Kidney (tissue), 22 donors: Measurements from ENCODE around the gene LIN7B. TPM values are rescaled to one million over a fixed set of nuclear protein-coding genes. Genes with fewer than 3 reads are reported as not detected.
A peak's percentile ranks its signal among the peaks of the same experiment; 100 is the strongest.

Experiments used
- DNase-seq, 5 donors: peaks; one replicate each; pipeline ENCODE4 v3.0.0-alpha.2; 2013 to 2020
- FAIRE-seq: peaks from 2 replicates; lab custom pipeline; 2012; peaks lifted over from hg19 to GRCh38; lab: Jason Lieb, UNC
- H3K27ac ChIP-seq, 2 donors: one replicate each; pipeline ENCODE4 v1.7.0; 2013; ENCODE audit warnings: low read depth in 2 of 2, low read length in 2 of 2, inconsistent platforms in 1 of 2
- H3K27me3 ChIP-seq: one replicate; pipeline ENCODE4 v1.7.1; 2013; ENCODE audit warnings: low read length, inconsistent platforms; ENCODE audit not compliant: control insufficient read depth, insufficient read depth
- H3K36me3 ChIP-seq, 3 donors: one replicate each; pipeline versions ENCODE4 v1.7.0 to v1.7.1; 2013; ENCODE audit warnings: low read length in 3 of 3, control low read depth in 1 of 3, inconsistent platforms in 1 of 3; ENCODE audit not compliant: insufficient read depth in 3 of 3, control insufficient read depth in 2 of 3
- H3K4me1 ChIP-seq, 3 donors: one replicate each; pipeline versions ENCODE4 v1.7.0 to v1.7.1; 2013; ENCODE audit warnings: low read length in 3 of 3, inconsistent platforms in 1 of 3, low read depth in 1 of 3; ENCODE audit not compliant: control insufficient read depth in 2 of 3, insufficient read depth in 2 of 3
- H3K4me3 ChIP-seq, 3 donors: one replicate each; pipeline versions ENCODE4 v1.7.0 to v1.8.1; 2013; ENCODE audit warnings: low read length in 3 of 3, control low read depth in 1 of 3, inconsistent platforms in 1 of 3
- H3K9ac ChIP-seq, 3 donors: one replicate each; pipeline versions ENCODE4 v1.7.0 to v1.7.1; 2013; ENCODE audit warnings: low read length in 3 of 3, control low read depth in 1 of 3, inconsistent platforms in 1 of 3
- H3K9me3 ChIP-seq, 3 donors: one replicate each; pipeline versions ENCODE4 v1.7.0 to v1.7.1; 2013; ENCODE audit warnings: low read length in 3 of 3, control low read depth in 1 of 3, inconsistent platforms in 1 of 3; ENCODE audit not compliant: control insufficient read depth in 2 of 3, insufficient read depth in 1 of 3
- intact Hi-C: fragments of 100-400 bp; cut with DNase I; formaldehyde crosslinking; loops from one replicate; pipeline ENCODE4 v1.11.1; 2022
- long read RNA-seq, 10 donors: library from polyadenylated mRNA in 1 of 10; unstranded in 1 of 10; transcript quantifications; one replicate each; pipeline ENCODE4 v2.0.0 and lab custom pipeline, GENCODE V29; 2021 to 2026
- polyA plus RNA-seq: library from polyadenylated mRNA; stranded (reverse); fragments of 350-450 nt; fragmentation: Illumina TruSeq; extraction: RNeasy Lipid Tissue Mini Kit (QIAGEN cat#74804); gene quantifications from one replicate; pipeline ENCODE4 v1.2.3, GENCODE V29; 2014; ENCODE audit warnings: low read depth, low replicate concordance; ENCODE audit not compliant: insufficient read depth
- total RNA-seq: library from RNA; stranded (reverse); fragmentation: NEBNext Ultra II Directional; extraction: Animal tissue kit (Norgen Biotek cat#: 25700); gene quantifications from one replicate; pipeline ENCODE4 v1.2.1, GENCODE V29; 2021
- TF ChIP-seq, protein P1 (sequence below): IDR thresholded peaks from 3 replicates; pipeline ENCODE4 v1.5.1; 2012; ENCODE audit warnings: mild to moderate bottlenecking, moderate library complexity, borderline replicate concordance; ENCODE audit not compliant: insufficient read depth; ENCODE audit errors: extremely low read depth
- donor health status: control.
- donor health status: control.
- donor health status: control.
- donor health status: control.
- donor health status: control.
- donor health status: DM: yes; HTN: yes; CAD: no.
- donor health status: Normal renal cell carcinoma (clear cell type).

LIN7B gene, protein sequence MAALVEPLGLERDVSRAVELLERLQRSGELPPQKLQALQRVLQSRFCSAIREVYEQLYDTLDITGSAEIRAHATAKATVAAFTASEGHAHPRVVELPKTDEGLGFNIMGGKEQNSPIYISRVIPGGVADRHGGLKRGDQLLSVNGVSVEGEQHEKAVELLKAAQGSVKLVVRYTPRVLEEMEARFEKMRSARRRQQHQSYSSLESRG
- total RNA-seq (4.7 TPM), polyA plus RNA-seq (9.7 TPM)
- long read RNA-seq, donor 1, partial matches to known transcripts, result 0 of 1 reads
- long read RNA-seq, donor 1, other reads (novel, unspliced or antisense), result 0 of 1 reads
- long read RNA-seq, donor 2, transcript LIN7B-201 (6 exons, 755 nt), result major isoform, 6 of 7 reads
- long read RNA-seq, donor 2, partial matches to known transcripts, result 0 of 7 reads
- long read RNA-seq, donor 2, other reads (novel, unspliced or antisense), result 0 of 7 reads
- long read RNA-seq, donor 3, partial matches to known transcripts, result 0 of 2 reads
- long read RNA-seq, donor 3, other reads (novel, unspliced or antisense), result 0 of 2 reads
- long read RNA-seq, donor 4, partial matches to known transcripts, result 0 of 3 reads
- long read RNA-seq, donor 4, other reads (novel, unspliced or antisense), result 0 of 3 reads
- long read RNA-seq, donor 5, result 0 reads
- long read RNA-seq, donor 6, partial matches to known transcripts, result 0 of 3 reads
- long read RNA-seq, donor 6, other reads (novel, unspliced or antisense), result 0 of 3 reads
- long read RNA-seq, donor 7, partial matches to known transcripts, result 2 of 5 reads
- long read RNA-seq, donor 7, other reads (novel, unspliced or antisense), result 1 of 5 reads
- long read RNA-seq, donor 8, partial matches to known transcripts, result 0 of 3 reads
- long read RNA-seq, donor 8, other reads (novel, unspliced or antisense), result 0 of 3 reads
- long read RNA-seq, donor 9, partial matches to known transcripts, result 0 of 1 reads
- long read RNA-seq, donor 9, other reads (novel, unspliced or antisense), result 0 of 1 reads
- long read RNA-seq, donor 10, partial matches to known transcripts, result 0 of 2 reads
- long read RNA-seq, donor 10, other reads (novel, unspliced or antisense), result 0 of 2 reads

DNA sequence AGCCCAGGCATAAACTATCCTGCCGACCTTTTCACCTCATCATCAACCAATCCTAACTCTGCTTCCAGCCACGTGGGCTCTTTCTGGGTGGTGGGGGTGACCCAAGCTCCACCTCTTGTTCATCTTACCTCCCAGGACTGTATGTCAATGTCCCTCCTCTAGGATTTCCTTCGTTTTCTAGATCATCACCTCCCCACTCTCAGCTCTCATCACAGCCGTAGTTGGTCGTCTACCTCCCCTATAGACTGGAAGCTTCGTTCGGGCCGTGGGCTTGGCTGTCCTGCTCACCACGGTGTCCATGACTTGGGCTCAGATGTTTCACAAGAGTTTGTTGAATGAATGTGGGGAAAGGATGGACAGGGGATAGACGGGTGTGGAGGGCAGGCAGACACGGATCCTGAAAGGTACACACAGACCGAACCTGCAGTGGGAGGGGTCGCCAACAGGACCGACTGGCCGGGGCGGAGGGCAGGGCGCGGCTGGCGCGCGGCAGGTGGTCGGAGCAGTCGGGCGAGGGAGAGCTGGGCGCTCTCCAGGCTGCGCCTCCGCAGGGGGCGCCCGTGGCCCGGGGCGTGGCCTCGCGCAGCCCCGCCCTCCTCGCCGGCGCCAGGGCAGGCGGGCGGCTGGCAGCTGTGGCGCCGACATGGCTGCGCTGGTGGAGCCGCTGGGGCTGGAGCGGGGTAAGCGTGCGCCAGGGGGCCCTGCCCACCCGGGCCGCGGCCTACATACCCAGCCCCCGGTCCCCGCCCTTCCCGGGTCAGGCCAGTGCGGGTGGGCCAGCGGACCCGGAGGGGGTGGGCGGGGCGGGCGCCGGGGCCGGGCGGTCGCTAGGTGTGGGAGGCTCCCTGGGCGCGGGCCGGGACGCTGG, at the start of gene LIN7B:
Gene LIN7B, plus strand, starts transcription at position 609 of the 868 bp plus-strand sequence. Its CDS starts 35 bp downstream, at position 644.
- H3K4me1 ChIP-seq, result peaks cover 3 to 16% (median 7%) of the 10 kb centered on the region in 3 donors
- peaks cover 0 to 2% (median 0%) of the 10 kb centered on the region in 3 donors for H3K36me3 ChIP-seq
- TF ChIP-seq, protein P1, sequence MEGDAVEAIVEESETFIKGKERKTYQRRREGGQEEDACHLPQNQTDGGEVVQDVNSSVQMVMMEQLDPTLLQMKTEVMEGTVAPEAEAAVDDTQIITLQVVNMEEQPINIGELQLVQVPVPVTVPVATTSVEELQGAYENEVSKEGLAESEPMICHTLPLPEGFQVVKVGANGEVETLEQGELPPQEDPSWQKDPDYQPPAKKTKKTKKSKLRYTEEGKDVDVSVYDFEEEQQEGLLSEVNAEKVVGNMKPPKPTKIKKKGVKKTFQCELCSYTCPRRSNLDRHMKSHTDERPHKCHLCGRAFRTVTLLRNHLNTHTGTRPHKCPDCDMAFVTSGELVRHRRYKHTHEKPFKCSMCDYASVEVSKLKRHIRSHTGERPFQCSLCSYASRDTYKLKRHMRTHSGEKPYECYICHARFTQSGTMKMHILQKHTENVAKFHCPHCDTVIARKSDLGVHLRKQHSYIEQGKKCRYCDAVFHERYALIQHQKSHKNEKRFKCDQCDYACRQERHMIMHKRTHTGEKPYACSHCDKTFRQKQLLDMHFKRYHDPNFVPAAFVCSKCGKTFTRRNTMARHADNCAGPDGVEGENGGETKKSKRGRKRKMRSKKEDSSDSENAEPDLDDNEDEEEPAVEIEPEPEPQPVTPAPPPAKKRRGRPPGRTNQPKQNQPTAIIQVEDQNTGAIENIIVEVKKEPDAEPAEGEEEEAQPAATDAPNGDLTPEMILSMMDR, result peak; percentile 57
- no peak for FAIRE-seq
- H3K4me3 ChIP-seq, result peak within 1 kb of the TSS; percentile 56 to 66 (median 56)
- H3K9me3 ChIP-seq, result no peaks in the 10 kb centered on the region
- H3K27ac ChIP-seq, result no peak within 1 kb of the TSS
- peak; percentile 80 to 89 (median 85) for DNase-seq
- no peaks in the 10 kb centered on the region for H3K27me3 ChIP-seq
- peak within 1 kb of the TSS; percentile 24 to 40 (median 36) for H3K9ac ChIP-seq
- intact Hi-C loops, result no loop called here

DNA sequence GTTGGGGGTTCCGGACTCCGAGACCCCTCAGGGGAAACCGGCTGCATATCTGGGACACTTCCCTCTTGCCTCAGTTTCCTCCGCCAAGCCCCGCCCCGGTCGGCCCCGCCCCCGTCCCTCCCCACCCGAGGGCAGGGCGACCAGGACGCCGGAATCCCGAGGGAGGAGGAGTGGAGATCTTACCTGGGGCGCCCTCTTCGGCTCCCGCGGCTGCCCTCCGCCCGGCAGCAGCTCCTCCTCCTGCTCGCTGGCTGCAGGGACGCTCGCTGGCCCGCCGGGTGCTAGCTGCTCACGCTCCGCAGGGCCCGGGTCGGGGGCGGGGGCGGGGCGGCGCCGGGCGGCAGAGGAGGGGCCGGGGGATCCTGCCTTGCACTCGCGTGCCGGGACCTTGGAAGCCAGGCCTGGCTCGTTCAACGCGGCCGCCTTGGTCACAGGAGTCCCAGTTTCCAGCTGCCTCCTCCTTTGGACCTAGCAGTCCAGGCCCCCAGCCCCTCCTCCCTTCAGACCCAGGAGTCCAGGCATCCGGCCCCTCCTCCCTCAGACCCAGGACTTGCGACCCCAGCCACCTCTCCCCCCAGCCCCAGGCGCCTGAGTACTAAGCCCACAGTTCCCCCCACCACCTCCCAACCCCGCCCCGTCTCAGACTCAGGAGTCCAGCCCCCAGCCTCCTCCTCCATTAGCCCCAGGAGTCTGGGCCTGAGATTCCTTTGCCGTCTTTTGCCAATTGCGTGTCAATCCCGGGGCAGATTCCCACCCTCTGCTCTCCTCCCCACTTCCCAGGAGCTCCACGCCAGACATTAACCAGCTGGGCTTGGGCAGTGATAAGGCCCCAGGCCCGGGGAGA, 49.2 kb upstream of the LIN7B start, which contains the start of gene NTF4:
Gene NTF4, minus strand, starts transcription at position 51 of the 844 bp plus-strand sequence. CDS start 2,821 bp downstream, outside the sequence.
- no peaks in the 10 kb centered on the region for H3K9me3 ChIP-seq
- no peaks in the 10 kb centered on the region for H3K4me1 ChIP-seq
- no peak within 1 kb of the TSS for H3K4me3 ChIP-seq
- TF ChIP-seq, protein P1, result no peak
- H3K27ac ChIP-seq, result no peak within 1 kb of the TSS
- DNase-seq, result peak; percentile 76 to 89 (median 86)
- intact Hi-C loops, result no loop called here
- H3K27me3 ChIP-seq, result peaks cover 2% of the 10 kb centered on the region
- FAIRE-seq, result no peak
- no peak within 1 kb of the TSS for H3K9ac ChIP-seq
- H3K36me3 ChIP-seq, result no peaks in the 10 kb centered on the region
